Renal cortical epithelial cell (primary cell): ENCODE results near the gene NGLY1. TPM values are rescaled to one million over a fixed set of nuclear protein-coding genes. Genes with fewer than 3 reads are reported as not detected.
A peak's percentile ranks its signal among the peaks of the same experiment; 100 is the strongest.

ENCODE experiments used
- DNase-seq: peaks from one replicate; pipeline ENCODE4 v3.0.0-alpha.2; 2011; ENCODE audit warnings: low read depth
- total RNA-seq: library from RNA; depleted of rRNA; stranded (reverse); fragments of >200 nt; gene quantifications from 2 replicates; pipeline ENCODE4 v1.2.3, GENCODE V29; 2014

Gene NGLY1
- total RNA-seq, 1 donor from 2014 or later, result 42.7 TPM

- no peak for DNase-seq
Observed at GRCh38 chr3:25784971-25785370, 1.7 kb upstream of the NGLY1 start.

- DNase-seq, result peak; percentile 40
Observed at GRCh38 chr3:25783661-25784512, 644 bp upstream of the NGLY1 start.

GRCh38 chr3:25782636-25782937, 656 bp downstream of the NGLY1 start:
- DNase-seq, result no peak

GRCh38 chr3:25781758-25782594, 1.3 kb downstream of the NGLY1 start:
- no peak for DNase-seq

- DNase-seq, result no peak
Observed at GRCh38 chr3:25781145-25781757, 2.0 kb downstream of the NGLY1 start.

GRCh38 chr3:25780618-25781017, 2.6 kb downstream of the NGLY1 start:
- DNase-seq, result no peak

GRCh38 chr3:25775936-25776335, 7.3 kb downstream of the NGLY1 start:
- no peak for DNase-seq

GRCh38 chr3:25768851-25769250, 14.4 kb downstream of the NGLY1 start:
- no peak for DNase-seq

- DNase-seq, result no peak
Observed at GRCh38 chr3:25751725-25752124, 31.5 kb downstream of the NGLY1 start.

- DNase-seq, result no peak
Observed at GRCh38 chr3:25751048-25751447, 32.2 kb downstream of the NGLY1 start.

- no peak for DNase-seq
Observed at GRCh38 chr3:25749031-25749581, 34.1 kb downstream of the NGLY1 start.

GRCh38 chr3:25748189-25748588, 35.1 kb downstream of the NGLY1 start:
- no peak for DNase-seq

- peak; percentile 15 for DNase-seq
Observed at GRCh38 chr3:25747033-25747432, 36.2 kb downstream of the NGLY1 start.

- no peak for DNase-seq
Observed at GRCh38 chr3:25744470-25744869, 38.8 kb downstream of the NGLY1 start.

GRCh38 chr3:25728101-25728500, 55.1 kb downstream of the NGLY1 start:
- no peak for DNase-seq

GRCh38 chr3:25727316-25727715, 55.9 kb downstream of the NGLY1 start:
- no peak for DNase-seq

GRCh38 chr3:25725810-25726209, 57.4 kb downstream of the NGLY1 start:
- no peak for DNase-seq

- DNase-seq, result peak; percentile 15
Observed at GRCh38 chr3:25724948-25725645, 58.1 kb downstream of the NGLY1 start.

GRCh38 chr3:25723802-25724201, 59.4 kb downstream of the NGLY1 start:
- DNase-seq, result no peak

GRCh38 chr3:25719321-25719720, 63.9 kb downstream of the NGLY1 start:
- DNase-seq, result no peak

GRCh38 chr3:25713341-25713985, 69.8 kb downstream of the NGLY1 start:
- peak; percentile 69 for DNase-seq
